K562 (cell line): Measurements from ENCODE around the gene PSMA7. TPM values are rescaled to one million over a fixed set of nuclear protein-coding genes. Genes with fewer than 3 reads are reported as not detected.

Experiments used
- MTA1 ChIP-seq: fragments of 450-650 bp; IDR thresholded peaks from 2 replicates; pipeline ENCODE4 v1.6.1; 2017; ENCODE audit warnings: borderline replicate concordance
- MYNN ChIP-seq, 2 experiments: sonication (generic); formaldehyde crosslinking in 1 of 2; IDR thresholded peaks; 2 replicates each; pipeline versions ENCODE4 v1.5.0 to v1.6.1; 2016 to 2020; ENCODE audit warnings: antibody characterized with exemption in 1 of 2, missing genetic modification reagents in 1 of 2
- RB1 ChIP-seq: fragments of 450-650 bp; IDR thresholded peaks from 2 replicates; pipeline ENCODE4 v1.6.1; 2017; ENCODE audit warnings: low read depth, mild to moderate bottlenecking
- TAF1 ChIP-seq: IDR thresholded peaks from 2 replicates; pipeline ENCODE4 v1.6.1; 2011; ENCODE audit warnings: mild to moderate bottlenecking, low read length, moderate library complexity; ENCODE audit not compliant: insufficient read depth, control insufficient read depth, severe bottlenecking; ENCODE audit errors: extremely low read depth
- U2AF2 ChIP-seq: fragments of 200-400 bp; formaldehyde crosslinking; optimal IDR thresholded peaks from 2 replicates; pipeline ENCODE3; 2017; ENCODE audit warnings: low read depth, mild to moderate bottlenecking, low read length
- XRCC3 ChIP-seq: fragments of 450-650 bp; IDR thresholded peaks from 2 replicates; pipeline ENCODE4 v1.6.1; 2017; ENCODE audit warnings: mild to moderate bottlenecking, moderate library complexity
- polyA plus RNA-seq, 8 experiments: library from polyadenylated mRNA; depleted of rRNA in 4 of 8; stranded (reverse) in 5 of 8; unstranded in 3 of 8; fragments of >200 nt; fragmentation: Nextera tagmentation in 2 of 8; fragmentation: Illumina TruSeq in 1 of 8; extraction: Ambion mirVana in 2 of 8; extraction: Trizol in 1 of 8; gene quantifications; 2 replicates each; pipeline versions ENCODE4 v1.2.1 to v1.2.3, GENCODE V29; 2011 to 2014; ENCODE audit warnings: inconsistent platforms in 1 of 8, missing spikeins in 1 of 8
- total RNA-seq, 7 experiments: library from RNA; depleted of rRNA in 6 of 7; stranded (reverse); fragments of >200 nt in 6 of 7; fragmentation: Illumina TruSeq in 2 of 7; extraction: Trizol in 2 of 7; gene quantifications; 2 replicates each; pipeline versions ENCODE4 v1.2.1 to v1.2.3, GENCODE V29; 2011 to 2021; ENCODE audit warnings: low replicate concordance in 1 of 7
- TF ChIP-seq, protein P1 (sequence below): sonication (generic); formaldehyde crosslinking; IDR thresholded peaks from 2 replicates; pipeline ENCODE4 v1.8.0; 2022; ENCODE audit warnings: mild to moderate bottlenecking, missing genetic modification reagents
- TF ChIP-seq, protein P2 (sequence below), 3 experiments: fragments of 200-800 bp in 1 of 3; fragments of 250-450 bp in 1 of 3; fragments of 450-650 bp in 1 of 3; sonication (Bioruptor Pico) in 1 of 3; sonication (Bioruptor generic) in 1 of 3; formaldehyde crosslinking in 1 of 3; IDR thresholded peaks; 2 replicates each; pipeline versions ENCODE4 v1.6.1 to v1.8.0; 2016 to 2022; ENCODE audit warnings: mild to moderate bottlenecking in 2 of 3, missing genetic modification characterization in 2 of 3, missing compliant biosample characterization in 1 of 3, moderate library complexity in 1 of 3
- TF ChIP-seq, protein P3 (sequence below): fragments of 450-650 bp; IDR thresholded peaks from 2 replicates; pipeline ENCODE4 v1.6.1; 2016; ENCODE audit warnings: borderline replicate concordance

PSMA7 gene
- total and polyA plus RNA-seq, 9 of the 15 experiments (the other 6 are each of a cell fraction or from before 2014, with no cell fraction given): 257 to 510 (median 393) TPM

DNA sequence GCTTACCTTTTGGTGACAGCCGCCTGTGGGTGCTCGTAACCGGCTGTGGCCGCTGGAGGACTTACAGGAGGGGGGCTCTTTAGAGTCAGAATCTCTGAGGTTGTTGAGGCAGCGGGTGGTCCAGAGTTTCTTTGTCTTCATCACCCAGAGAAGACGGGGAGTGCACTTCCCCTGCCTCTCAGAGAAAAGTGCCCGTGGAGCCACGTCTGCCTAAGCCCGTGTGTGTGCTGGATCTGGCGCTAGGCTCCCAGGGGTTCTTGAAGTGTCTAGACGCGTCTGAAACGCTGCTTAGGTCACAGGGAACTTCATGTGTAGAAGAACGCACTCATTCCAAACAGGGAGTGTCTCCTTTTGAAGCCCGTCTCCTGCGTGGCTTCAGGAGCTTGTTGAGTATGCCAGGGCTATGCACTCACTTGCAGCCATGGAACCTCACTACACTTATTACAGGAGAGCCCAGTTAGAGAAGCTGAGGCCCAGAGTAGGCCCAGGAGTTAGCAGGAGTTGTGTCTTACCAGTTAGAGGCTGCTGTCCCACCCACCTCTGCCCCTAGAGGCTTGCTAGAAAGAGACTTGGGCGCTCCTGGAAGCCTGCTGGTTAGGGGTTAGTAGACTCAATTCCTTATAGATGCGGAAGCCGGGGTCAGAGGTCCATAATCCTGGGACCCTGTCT, 19.6 kb downstream of the PSMA7 start (continued):
- TF ChIP-seq, protein P1, sequence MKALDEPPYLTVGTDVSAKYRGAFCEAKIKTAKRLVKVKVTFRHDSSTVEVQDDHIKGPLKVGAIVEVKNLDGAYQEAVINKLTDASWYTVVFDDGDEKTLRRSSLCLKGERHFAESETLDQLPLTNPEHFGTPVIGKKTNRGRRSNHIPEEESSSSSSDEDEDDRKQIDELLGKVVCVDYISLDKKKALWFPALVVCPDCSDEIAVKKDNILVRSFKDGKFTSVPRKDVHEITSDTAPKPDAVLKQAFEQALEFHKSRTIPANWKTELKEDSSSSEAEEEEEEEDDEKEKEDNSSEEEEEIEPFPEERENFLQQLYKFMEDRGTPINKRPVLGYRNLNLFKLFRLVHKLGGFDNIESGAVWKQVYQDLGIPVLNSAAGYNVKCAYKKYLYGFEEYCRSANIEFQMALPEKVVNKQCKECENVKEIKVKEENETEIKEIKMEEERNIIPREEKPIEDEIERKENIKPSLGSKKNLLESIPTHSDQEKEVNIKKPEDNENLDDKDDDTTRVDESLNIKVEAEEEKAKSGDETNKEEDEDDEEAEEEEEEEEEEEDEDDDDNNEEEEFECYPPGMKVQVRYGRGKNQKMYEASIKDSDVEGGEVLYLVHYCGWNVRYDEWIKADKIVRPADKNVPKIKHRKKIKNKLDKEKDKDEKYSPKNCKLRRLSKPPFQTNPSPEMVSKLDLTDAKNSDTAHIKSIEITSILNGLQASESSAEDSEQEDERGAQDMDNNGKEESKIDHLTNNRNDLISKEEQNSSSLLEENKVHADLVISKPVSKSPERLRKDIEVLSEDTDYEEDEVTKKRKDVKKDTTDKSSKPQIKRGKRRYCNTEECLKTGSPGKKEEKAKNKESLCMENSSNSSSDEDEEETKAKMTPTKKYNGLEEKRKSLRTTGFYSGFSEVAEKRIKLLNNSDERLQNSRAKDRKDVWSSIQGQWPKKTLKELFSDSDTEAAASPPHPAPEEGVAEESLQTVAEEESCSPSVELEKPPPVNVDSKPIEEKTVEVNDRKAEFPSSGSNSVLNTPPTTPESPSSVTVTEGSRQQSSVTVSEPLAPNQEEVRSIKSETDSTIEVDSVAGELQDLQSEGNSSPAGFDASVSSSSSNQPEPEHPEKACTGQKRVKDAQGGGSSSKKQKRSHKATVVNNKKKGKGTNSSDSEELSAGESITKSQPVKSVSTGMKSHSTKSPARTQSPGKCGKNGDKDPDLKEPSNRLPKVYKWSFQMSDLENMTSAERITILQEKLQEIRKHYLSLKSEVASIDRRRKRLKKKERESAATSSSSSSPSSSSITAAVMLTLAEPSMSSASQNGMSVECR (CRISPR knock-in tag): 0 out of 2 replicates have a peak, but pooled peaks have one; percentile 6
- TF ChIP-seq, protein P2, sequence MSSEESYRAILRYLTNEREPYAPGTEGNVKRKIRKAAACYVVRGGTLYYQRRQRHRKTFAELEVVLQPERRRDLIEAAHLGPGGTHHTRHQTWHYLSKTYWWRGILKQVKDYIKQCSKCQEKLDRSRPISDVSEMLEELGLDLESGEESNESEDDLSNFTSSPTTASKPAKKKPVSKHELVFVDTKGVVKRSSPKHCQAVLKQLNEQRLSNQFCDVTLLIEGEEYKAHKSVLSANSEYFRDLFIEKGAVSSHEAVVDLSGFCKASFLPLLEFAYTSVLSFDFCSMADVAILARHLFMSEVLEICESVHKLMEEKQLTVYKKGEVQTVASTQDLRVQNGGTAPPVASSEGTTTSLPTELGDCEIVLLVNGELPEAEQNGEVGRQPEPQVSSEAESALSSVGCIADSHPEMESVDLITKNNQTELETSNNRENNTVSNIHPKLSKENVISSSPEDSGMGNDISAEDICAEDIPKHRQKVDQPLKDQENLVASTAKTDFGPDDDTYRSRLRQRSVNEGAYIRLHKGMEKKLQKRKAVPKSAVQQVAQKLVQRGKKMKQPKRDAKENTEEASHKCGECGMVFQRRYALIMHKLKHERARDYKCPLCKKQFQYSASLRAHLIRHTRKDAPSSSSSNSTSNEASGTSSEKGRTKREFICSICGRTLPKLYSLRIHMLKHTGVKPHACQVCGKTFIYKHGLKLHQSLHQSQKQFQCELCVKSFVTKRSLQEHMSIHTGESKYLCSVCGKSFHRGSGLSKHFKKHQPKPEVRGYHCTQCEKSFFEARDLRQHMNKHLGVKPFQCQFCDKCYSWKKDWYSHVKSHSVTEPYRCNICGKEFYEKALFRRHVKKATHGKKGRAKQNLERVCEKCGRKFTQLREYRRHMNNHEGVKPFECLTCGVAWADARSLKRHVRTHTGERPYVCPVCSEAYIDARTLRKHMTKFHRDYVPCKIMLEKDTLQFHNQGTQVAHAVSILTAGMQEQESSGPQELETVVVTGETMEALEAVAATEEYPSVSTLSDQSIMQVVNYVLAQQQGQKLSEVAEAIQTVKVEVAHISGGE (CRISPR knock-in tag; IDR thresholded peaks at IDR 0.05): 0 out of 6 replicates have a peak, but pooled peaks of 1 of the 3 experiments have one; percentile 21
- no peak for TF ChIP-seq RB1
- TF ChIP-seq U2AF2: no peak
- TF ChIP-seq, protein P3, sequence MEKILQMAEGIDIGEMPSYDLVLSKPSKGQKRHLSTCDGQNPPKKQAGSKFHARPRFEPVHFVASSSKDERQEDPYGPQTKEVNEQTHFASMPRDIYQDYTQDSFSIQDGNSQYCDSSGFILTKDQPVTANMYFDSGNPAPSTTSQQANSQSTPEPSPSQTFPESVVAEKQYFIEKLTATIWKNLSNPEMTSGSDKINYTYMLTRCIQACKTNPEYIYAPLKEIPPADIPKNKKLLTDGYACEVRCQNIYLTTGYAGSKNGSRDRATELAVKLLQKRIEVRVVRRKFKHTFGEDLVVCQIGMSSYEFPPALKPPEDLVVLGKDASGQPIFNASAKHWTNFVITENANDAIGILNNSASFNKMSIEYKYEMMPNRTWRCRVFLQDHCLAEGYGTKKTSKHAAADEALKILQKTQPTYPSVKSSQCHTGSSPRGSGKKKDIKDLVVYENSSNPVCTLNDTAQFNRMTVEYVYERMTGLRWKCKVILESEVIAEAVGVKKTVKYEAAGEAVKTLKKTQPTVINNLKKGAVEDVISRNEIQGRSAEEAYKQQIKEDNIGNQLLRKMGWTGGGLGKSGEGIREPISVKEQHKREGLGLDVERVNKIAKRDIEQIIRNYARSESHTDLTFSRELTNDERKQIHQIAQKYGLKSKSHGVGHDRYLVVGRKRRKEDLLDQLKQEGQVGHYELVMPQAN: 0 out of 2 replicates have a peak, but pooled peaks have one; percentile 2
- TF ChIP-seq MTA1: no peak
- TF ChIP-seq XRCC3: no peak
- no peak for TF ChIP-seq MYNN (IDR thresholded peaks at IDR 0.05)
- TF ChIP-seq MYNN (CRISPR knock-in tag; IDR thresholded peaks at IDR 0.05): no peak
- TF ChIP-seq TAF1: no peak
